GM12872 (cell line): ENCODE results near the gene SEPTIN6.

Source experiments
- TF ChIP-seq, protein P1 (sequence below): IDR thresholded peaks from 3 replicates; pipeline ENCODE4 v1.5.1; 2011; ENCODE audit warnings: low read depth, mild to moderate bottlenecking, low read length, moderate library complexity; ENCODE audit not compliant: insufficient read depth

SEPTIN6 gene

DNA sequence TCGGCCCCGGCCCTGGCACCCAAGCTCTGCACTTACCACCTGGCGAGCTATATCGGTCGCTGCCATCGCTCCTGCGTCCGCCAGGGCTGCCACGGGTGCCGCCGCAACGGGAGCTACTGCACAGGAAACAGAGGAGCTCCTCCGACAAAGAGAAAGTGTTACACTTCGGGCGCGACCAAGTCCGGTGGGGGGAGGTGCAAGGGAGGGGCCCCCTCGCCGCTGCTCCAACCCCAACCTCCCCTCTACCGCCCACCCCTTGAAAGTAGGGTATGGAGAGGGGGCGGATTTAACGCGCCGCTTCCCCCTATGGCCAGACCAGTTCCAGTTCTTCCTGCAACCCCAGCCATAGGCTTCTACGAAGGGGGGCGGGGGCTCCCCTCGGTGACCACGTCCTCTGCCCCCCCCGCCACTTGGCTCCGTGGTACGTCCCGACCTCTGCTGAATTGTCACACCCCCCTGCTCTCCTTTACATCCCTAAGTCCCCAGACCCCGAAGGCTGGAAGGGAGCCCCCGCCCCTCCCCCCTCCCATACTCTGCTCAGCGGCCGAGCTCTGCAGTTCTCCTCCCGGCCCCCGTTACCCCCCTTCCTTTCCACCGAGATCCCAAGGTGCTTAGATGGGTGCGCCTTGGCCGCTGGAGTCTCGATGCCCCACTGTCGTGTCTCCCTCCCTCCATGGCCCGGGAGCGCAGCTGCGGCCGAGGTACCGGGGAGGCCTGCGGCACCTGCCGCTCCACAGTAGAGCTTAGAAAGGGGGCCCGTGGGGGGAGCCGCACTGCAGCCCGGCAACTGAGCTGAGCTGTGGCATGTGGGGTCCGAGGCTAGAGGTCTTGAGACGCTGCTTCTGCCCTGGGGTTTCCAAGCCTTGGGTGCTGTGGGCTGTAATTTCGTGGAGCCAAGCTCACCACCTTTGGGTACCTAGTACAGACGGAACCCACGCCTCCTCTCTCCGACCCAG lies at the start of gene SEPTIN6:
Gene SEPTIN6, minus strand, starts transcription at position 129 of the 956 bp plus-strand sequence. Its CDS starts 63 bp downstream, at position 66.
- TF ChIP-seq, protein P1, sequence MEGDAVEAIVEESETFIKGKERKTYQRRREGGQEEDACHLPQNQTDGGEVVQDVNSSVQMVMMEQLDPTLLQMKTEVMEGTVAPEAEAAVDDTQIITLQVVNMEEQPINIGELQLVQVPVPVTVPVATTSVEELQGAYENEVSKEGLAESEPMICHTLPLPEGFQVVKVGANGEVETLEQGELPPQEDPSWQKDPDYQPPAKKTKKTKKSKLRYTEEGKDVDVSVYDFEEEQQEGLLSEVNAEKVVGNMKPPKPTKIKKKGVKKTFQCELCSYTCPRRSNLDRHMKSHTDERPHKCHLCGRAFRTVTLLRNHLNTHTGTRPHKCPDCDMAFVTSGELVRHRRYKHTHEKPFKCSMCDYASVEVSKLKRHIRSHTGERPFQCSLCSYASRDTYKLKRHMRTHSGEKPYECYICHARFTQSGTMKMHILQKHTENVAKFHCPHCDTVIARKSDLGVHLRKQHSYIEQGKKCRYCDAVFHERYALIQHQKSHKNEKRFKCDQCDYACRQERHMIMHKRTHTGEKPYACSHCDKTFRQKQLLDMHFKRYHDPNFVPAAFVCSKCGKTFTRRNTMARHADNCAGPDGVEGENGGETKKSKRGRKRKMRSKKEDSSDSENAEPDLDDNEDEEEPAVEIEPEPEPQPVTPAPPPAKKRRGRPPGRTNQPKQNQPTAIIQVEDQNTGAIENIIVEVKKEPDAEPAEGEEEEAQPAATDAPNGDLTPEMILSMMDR = 0 out of 3 replicates have a peak, but pooled peaks have one; percentile 10

DNA sequence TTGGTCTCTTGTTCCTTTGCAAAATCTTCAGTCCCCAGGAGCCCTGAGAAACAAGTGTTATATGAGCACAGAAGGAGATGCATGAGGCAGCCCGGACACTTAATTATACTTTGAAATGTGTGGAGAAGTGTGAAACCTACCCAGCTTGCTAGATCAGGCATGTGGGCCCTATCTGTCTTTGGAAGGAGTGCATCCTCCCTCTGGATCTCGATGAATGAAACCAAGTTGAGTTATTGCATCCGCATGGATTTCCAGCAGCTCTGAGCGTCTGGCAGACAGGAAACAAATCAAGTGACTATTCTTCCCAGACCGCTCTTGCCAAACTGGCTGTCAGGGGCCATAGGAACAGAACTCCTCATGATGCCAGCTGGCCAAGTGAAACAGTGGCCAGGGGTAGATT lies 45.8 kb upstream of the SEPTIN6 start:
- TF ChIP-seq, protein P1 = no peak

GRCh38 chrX:119736206-119736764 lies 43.3 kb upstream of the SEPTIN6 start:
- TF ChIP-seq, protein P1 = no peak

GRCh38 chrX:119735467-119735866 lies 42.5 kb upstream of the SEPTIN6 start:
- TF ChIP-seq, protein P1 = no peak

DNA sequence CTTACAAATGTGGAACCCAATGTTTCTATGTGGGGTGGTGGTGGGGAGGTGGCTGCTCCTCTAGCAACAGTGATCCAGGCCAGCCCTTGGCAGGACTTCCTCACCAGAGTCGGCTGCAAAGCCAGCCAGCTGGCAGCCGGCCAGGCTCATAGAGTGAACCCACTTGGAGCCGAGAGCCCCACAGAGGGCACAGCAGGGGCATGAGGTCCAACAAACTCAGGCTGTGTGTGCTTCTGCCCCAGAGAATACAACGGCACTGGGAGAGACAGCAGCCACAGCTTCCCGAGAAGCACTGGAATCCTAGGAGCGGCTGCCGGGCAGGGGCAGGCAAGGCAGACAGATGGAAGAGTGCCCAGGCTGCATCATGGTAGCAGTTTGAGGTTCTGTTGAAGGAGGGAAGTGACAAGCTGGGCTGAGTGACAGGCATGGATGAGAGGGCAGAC lies 42.0 kb upstream of the SEPTIN6 start:
- TF ChIP-seq, protein P1 = no peak

DNA sequence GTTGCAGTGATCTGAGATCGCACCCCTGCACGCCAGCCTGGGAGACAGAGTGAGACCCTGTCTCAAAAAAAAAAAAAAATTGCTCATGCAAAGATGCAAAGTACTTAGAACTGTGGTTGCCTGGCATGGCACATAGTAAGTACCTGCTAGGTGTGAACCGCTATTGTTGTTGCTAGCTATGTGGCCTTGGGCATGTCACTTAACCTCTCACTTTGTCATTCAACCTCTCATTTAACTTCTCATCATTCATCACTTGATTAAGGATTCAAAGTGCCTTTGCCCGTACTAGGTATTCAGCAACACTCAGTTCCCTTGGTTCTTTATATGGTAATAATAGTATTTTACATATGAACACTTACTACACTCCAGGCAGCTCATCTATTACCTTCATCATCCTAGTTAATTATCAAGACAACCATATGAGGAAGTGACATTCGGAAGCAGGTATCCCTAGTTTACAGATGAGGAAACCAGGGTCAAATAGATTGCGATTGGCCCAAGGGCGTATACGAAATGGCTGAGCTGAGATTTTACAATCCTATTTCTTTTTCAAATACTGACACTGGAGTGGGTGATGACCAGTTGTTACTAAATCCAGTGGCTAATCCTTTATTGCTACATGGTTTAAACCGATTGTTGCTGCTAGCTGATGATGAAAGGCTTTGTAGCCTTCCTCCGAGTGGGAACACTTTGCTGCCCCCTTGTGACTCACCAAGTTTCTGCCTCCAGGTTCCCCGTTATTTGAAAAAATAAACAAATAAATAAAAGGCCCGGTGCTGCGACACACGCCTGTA lies 36.6 kb upstream of the SEPTIN6 start:
- TF ChIP-seq, protein P1 = peak; percentile 61

- TF ChIP-seq, protein P1 = no peak
Measured at GRCh38 chrX:119728487-119728886, 35.5 kb upstream of the SEPTIN6 start.
